Endothelial cell of umbilical vein (primary cell): ENCODE results near the gene SHROOM2. TPM values are rescaled to one million over a fixed set of nuclear protein-coding genes. Genes with fewer than 3 reads are reported as not detected.
A peak's percentile ranks its signal among the peaks of the same experiment; 100 is the strongest.

Experiments
- BruUV-seq: library from RNA; stranded (reverse); fragments of 400-500 nt; replicated peaks from 2 replicates; lab custom pipeline; 2021; lab: Mats Ljungman, UMichigan
- CTCF ChIA-PET: fragments of 300-600, 350-600 bp; sonication (Branson Sonifier 250); formaldehyde crosslinking; loops from one replicate; lab custom pipeline; 2021; ENCODE audit warnings: antibody characterized with exemption, inconsistent platforms; lab: Charles Lee
- POLR2A ChIA-PET: fragments of 300-600, 350-600 bp; sonication (Branson Sonifier 250); formaldehyde crosslinking; loops from one replicate; lab custom pipeline; 2021; ENCODE audit warnings: antibody characterized with exemption, inconsistent platforms; lab: Charles Lee
- DNase-seq: peaks from one replicate; pipeline ENCODE4 v3.0.0-alpha.2; 2011; ENCODE audit warnings: low read depth, low spot score
- FAIRE-seq: peaks from 2 replicates; lab custom pipeline; 2011; peaks lifted over from hg19 to GRCh38; lab: Jason Lieb, UNC
- H2AFZ ChIP-seq: 2 replicates; pipeline ENCODE4 v1.6.0; 2012; ENCODE audit warnings: low read depth, low read length, control low read depth, inconsistent platforms
- H3K27ac ChIP-seq: 2 replicates; pipeline ENCODE4 v1.5.1; 2011; ENCODE audit warnings: low read depth, mild to moderate bottlenecking, control low read depth, low read length, moderate library complexity; ENCODE audit not compliant: insufficient read depth
- H3K27me3 ChIP-seq, 2 experiments: 2 replicates each; pipeline versions ENCODE4 v1.6.0 to v1.6.1; 2011; ENCODE audit warnings: low read length in 2 of 2, mixed read lengths in 1 of 2; ENCODE audit not compliant: control insufficient read depth in 2 of 2, insufficient read depth in 2 of 2
- H3K36me3 ChIP-seq, 2 experiments: 2 replicates in 1 of 2; 3 replicates in 1 of 2; pipeline ENCODE4 v1.5.1; 2011; ENCODE audit warnings: low read length in 2 of 2, mild to moderate bottlenecking in 1 of 2, moderate library complexity in 1 of 2; ENCODE audit not compliant: control insufficient read depth in 2 of 2, insufficient read depth in 2 of 2; ENCODE audit errors: extremely low read depth in 1 of 2
- H3K4me1 ChIP-seq: 3 replicates; pipeline ENCODE4 v1.5.1; 2011; ENCODE audit warnings: mild to moderate bottlenecking, low read length; ENCODE audit not compliant: control insufficient read depth, insufficient read depth; ENCODE audit errors: extremely low read depth
- H3K4me2 ChIP-seq: 2 replicates; pipeline ENCODE4 v1.6.1; 2011; ENCODE audit warnings: low read length, control low read depth, mixed read lengths; ENCODE audit not compliant: insufficient read depth
- H3K4me3 ChIP-seq, 3 experiments: fragments of 200-600 bp in 1 of 3; sonication (generic), shearing (Covaris generic) in 1 of 3; replicated peaks in 1 of 3; 2 replicates each; pipeline ENCODE4 v1.5.1; 2011 to 2016; ENCODE audit warnings: control low read depth in 3 of 3, low read length in 3 of 3, mild to moderate bottlenecking in 2 of 3, inconsistent platforms in 1 of 3, low read depth in 1 of 3, moderate library complexity in 1 of 3; ENCODE audit not compliant: insufficient read depth in 1 of 3
- H3K79me2 ChIP-seq: 2 replicates; pipeline ENCODE4 v1.6.0; 2012; ENCODE audit warnings: low read length, inconsistent platforms; ENCODE audit not compliant: control insufficient read depth, insufficient read depth
- H3K9ac ChIP-seq: replicated peaks from 2 replicates; pipeline ENCODE3; 2011; ENCODE audit warnings: low read length, control low read depth; ENCODE audit not compliant: insufficient read depth; ENCODE audit errors: extremely low read depth
- H3K9me1 ChIP-seq: replicated peaks from 3 replicates; pipeline ENCODE4 v1.6.0; 2011; ENCODE audit warnings: mild to moderate bottlenecking, low read length; ENCODE audit not compliant: control insufficient read depth, insufficient read depth; ENCODE audit errors: extremely low read depth
- H3K9me3 ChIP-seq: replicated peaks from 2 replicates; pipeline ENCODE4 v1.5.1; 2012; ENCODE audit warnings: low read length, inconsistent platforms; ENCODE audit not compliant: control insufficient read depth, insufficient read depth
- H4K20me1 ChIP-seq: replicated peaks from 2 replicates; pipeline ENCODE3; 2011; ENCODE audit warnings: mild to moderate bottlenecking, low read length; ENCODE audit not compliant: control insufficient read depth, insufficient read depth; ENCODE audit errors: extremely low read depth
- EZH2 ChIP-seq: IDR thresholded peaks from 2 replicates; pipeline ENCODE4 v1.6.1; 2012; ENCODE audit warnings: borderline replicate concordance, low read depth, mild to moderate bottlenecking, moderate library complexity, low read length, inconsistent platforms; ENCODE audit not compliant: severe bottlenecking
- FOS ChIP-seq: IDR thresholded peaks from 2 replicates; pipeline ENCODE4 v1.6.1; 2011; ENCODE audit warnings: mild to moderate bottlenecking, low read length, moderate library complexity, borderline replicate concordance; ENCODE audit not compliant: insufficient read depth
- GATA2 ChIP-seq: IDR thresholded peaks from 2 replicates; pipeline ENCODE4 v1.7.0; 2011; ENCODE audit warnings: low read depth, mild to moderate bottlenecking, moderate library complexity, mixed read lengths, low read length; ENCODE audit not compliant: insufficient read length, insufficient read depth
- JUN ChIP-seq: IDR thresholded peaks from 2 replicates; pipeline ENCODE4 v1.6.1; 2011; ENCODE audit warnings: borderline replicate concordance, low read depth; ENCODE audit not compliant: insufficient read length, insufficient read depth
- MAX ChIP-seq: IDR thresholded peaks from 2 replicates; pipeline ENCODE4 v1.6.1; 2011; ENCODE audit not compliant: insufficient read depth, insufficient read length
- MYC ChIP-seq: IDR thresholded peaks from one replicate; pipeline ENCODE4 v1.6.1; 2011; ENCODE audit warnings: mild to moderate bottlenecking, low read depth, low read length
- POLR2A ChIP-seq: IDR thresholded peaks from 2 replicates; pipeline ENCODE4 v1.6.1; 2012; ENCODE audit warnings: low read depth, mild to moderate bottlenecking, control low read depth, low read length
- POLR2AphosphoS5 ChIP-seq: IDR thresholded peaks from 2 replicates; pipeline ENCODE4 v1.6.1; 2012; ENCODE audit warnings: low read depth, mild to moderate bottlenecking, control low read depth, low read length, moderate library complexity; ENCODE audit not compliant: insufficient read depth
- dilution Hi-C: fragments of 300-500 bp; cut with MboI; formaldehyde crosslinking; loops from one replicate; pipeline ENCODE4 v1.15.0; 2019; ENCODE audit warnings: low sequenced_read_pairs; ENCODE audit not compliant: extremely low pct_ligation_motif_present
- intact Hi-C: fragments of 100-400 bp; cut with micrococcal nuclease; formaldehyde crosslinking; loops from one replicate; pipeline ENCODE4 v1.10.0; 2022
- polyA plus RNA-seq, 4 experiments: library from polyadenylated mRNA; depleted of rRNA in 3 of 4; stranded (reverse) in 3 of 4; unstranded in 1 of 4; fragments of >200 nt; gene quantifications; 2 replicates each; pipeline versions ENCODE4 v1.2.1 to v1.2.3, GENCODE V29; 2011 to 2012; ENCODE audit warnings: missing spikeins in 1 of 4
- total RNA-seq: library from RNA; stranded (reverse); gene quantifications from 2 replicates; pipeline ENCODE4 v1.2.3, GENCODE V29; 2021
- TF ChIP-seq, protein P1 (sequence below), 2 donors: IDR thresholded peaks; 1 replicate in 1 of 2; 2 replicates in 1 of 2; pipeline ENCODE4 v1.5.1; 2011; ENCODE audit warnings: low read length in 2 of 2, mild to moderate bottlenecking in 2 of 2, moderate library complexity in 2 of 2, control low read depth in 1 of 2, inconsistent platforms in 1 of 2, low read depth in 1 of 2; ENCODE audit not compliant: insufficient read depth in 1 of 2; ENCODE audit errors: extremely low read depth in 1 of 2

Gene SHROOM2
- total and polyA plus RNA-seq, 2 donors (not counting 3 experiments of a cell fraction or from before 2014, with no cell fraction given): 3.7 to 11.8 TPM

- peaks cover 24% of the 10 kb centered on the region for H3K4me1 ChIP-seq
- intact Hi-C loops (loop anchor here (2.0 kb wide), 2 partner anchors 24 to 86 kb away; no protein-coding TSS in a partner anchor), dilution Hi-C loops (no loop called here)
- DNase-seq: peak; percentile 73
- CTCF ChIA-PET: no interaction called here
- BruUV-seq: no TSS peak
- H3K4me2 ChIP-seq: peak overlapping the region; percentile 72
- H3K9me3 ChIP-seq: no peaks in the 10 kb centered on the region
- H3K9me1 ChIP-seq: no peaks in the 10 kb centered on the region
- no peak overlapping the region for H3K4me3 ChIP-seq
- no peaks in the 10 kb centered on the region for H3K36me3 ChIP-seq
- H3K27me3 ChIP-seq: no peaks in the 10 kb centered on the region
- TF ChIP-seq GATA2 (no peak), FOS (no peak), EZH2 (no peak), POLR2A (no peak), MYC (no peak), MAX (no peak), JUN (no peak), POLR2AphosphoS5 (no peak)
- TF ChIP-seq, protein P1, sequence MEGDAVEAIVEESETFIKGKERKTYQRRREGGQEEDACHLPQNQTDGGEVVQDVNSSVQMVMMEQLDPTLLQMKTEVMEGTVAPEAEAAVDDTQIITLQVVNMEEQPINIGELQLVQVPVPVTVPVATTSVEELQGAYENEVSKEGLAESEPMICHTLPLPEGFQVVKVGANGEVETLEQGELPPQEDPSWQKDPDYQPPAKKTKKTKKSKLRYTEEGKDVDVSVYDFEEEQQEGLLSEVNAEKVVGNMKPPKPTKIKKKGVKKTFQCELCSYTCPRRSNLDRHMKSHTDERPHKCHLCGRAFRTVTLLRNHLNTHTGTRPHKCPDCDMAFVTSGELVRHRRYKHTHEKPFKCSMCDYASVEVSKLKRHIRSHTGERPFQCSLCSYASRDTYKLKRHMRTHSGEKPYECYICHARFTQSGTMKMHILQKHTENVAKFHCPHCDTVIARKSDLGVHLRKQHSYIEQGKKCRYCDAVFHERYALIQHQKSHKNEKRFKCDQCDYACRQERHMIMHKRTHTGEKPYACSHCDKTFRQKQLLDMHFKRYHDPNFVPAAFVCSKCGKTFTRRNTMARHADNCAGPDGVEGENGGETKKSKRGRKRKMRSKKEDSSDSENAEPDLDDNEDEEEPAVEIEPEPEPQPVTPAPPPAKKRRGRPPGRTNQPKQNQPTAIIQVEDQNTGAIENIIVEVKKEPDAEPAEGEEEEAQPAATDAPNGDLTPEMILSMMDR (IDR thresholded peaks at IDR 0.05; ENCODE audit: extremely low read depth in 1 of 2, insufficient read depth in 1 of 2, low read depth in 1 of 2, low read length in 2 of 2): no peak
- H3K79me2 ChIP-seq: no peaks in the 10 kb centered on the region
- FAIRE-seq: peak; percentile 95
- H4K20me1 ChIP-seq: no peaks in the 10 kb centered on the region
- no peak overlapping the region for H2AFZ ChIP-seq
- H3K9ac ChIP-seq: peak overlapping the region; percentile 2
- H3K27ac ChIP-seq: peak overlapping the region; percentile 42
- POLR2A ChIA-PET: no interaction called here
These were observed 46.6 kb downstream of the SHROOM2 start for GRCh38 chrX:9832811-9833210.
